SU-DHL-6 (cell line): ENCODE results near the gene EMX1.

Source experiments
- H2AFZ ChIP-seq: fragments of 200-600 bp; sonication (generic); 2 replicates; pipeline ENCODE4 v1.6.1; 2014; ENCODE audit warnings: low read depth, mild to moderate bottlenecking, moderate library complexity, mixed read lengths, antibody characterized with exemption, low read length; ENCODE audit not compliant: severe bottlenecking
- H3F3A ChIP-seq: fragments of 200-600 bp; shearing (Covaris generic); 2 replicates; pipeline ENCODE4 v1.6.0; 2016; ENCODE audit warnings: antibody characterized with exemption, mild to moderate bottlenecking; ENCODE audit not compliant: insufficient read depth
- H3K27ac ChIP-seq: fragments of 200-600 bp; sonication (generic); 2 replicates; pipeline ENCODE4 v1.5.1; 2016; ENCODE audit warnings: low read depth, mild to moderate bottlenecking, low read length, moderate library complexity, mixed read lengths
- H3K27me3 ChIP-seq: fragments of 200-600 bp; sonication (generic), shearing (Covaris generic); 2 replicates; pipeline ENCODE4 v1.6.0; 2014; ENCODE audit warnings: mild to moderate bottlenecking, low read length
- H3K36me3 ChIP-seq: fragments of 200-600 bp; sonication (generic); 2 replicates; pipeline ENCODE4 v1.6.1; 2014; ENCODE audit warnings: mild to moderate bottlenecking, low read length, mixed read lengths
- H3K4me2 ChIP-seq: fragments of 300-600, 200-600 bp; shearing (Covaris generic), sonication (generic); 2 replicates; pipeline ENCODE4 v1.6.0; 2014; ENCODE audit warnings: low read length, low read depth, mild to moderate bottlenecking; ENCODE audit not compliant: poor library complexity, severe bottlenecking
- H3K4me3 ChIP-seq: fragments of 200-600 bp; sonication (generic); 2 replicates; pipeline ENCODE4 v1.5.1; 2014; ENCODE audit warnings: antibody characterized with exemption, low read length, mild to moderate bottlenecking, mixed read lengths; ENCODE audit not compliant: insufficient read depth, poor library complexity, severe bottlenecking
- H3K79me2 ChIP-seq: fragments of 200-600 bp; sonication (generic); 2 replicates; pipeline ENCODE4 v1.6.1; 2014; ENCODE audit warnings: mild to moderate bottlenecking, low read length, moderate library complexity; ENCODE audit not compliant: insufficient read depth
- H3K9ac ChIP-seq: fragments of 200-600 bp; sonication (generic); 2 replicates; pipeline ENCODE4 v1.7.0; 2014; ENCODE audit warnings: mild to moderate bottlenecking, low read length
- H3K9me2 ChIP-seq: fragments of 200-600 bp; sonication (generic); replicated peaks from 2 replicates; pipeline ENCODE4 v1.6.1; 2014; ENCODE audit warnings: low read length; ENCODE audit not compliant: insufficient read depth
- H3K9me3 ChIP-seq: fragments of 200-600 bp; sonication (generic); 2 replicates; pipeline ENCODE4 v1.6.1; 2014; ENCODE audit warnings: low read length, mixed read lengths; ENCODE audit not compliant: insufficient read depth
- H4K20me1 ChIP-seq: fragments of 200-600 bp; sonication (generic); 2 replicates; pipeline ENCODE4 v1.6.1; 2014; ENCODE audit warnings: low read depth, mild to moderate bottlenecking, antibody characterized with exemption, low read length, moderate library complexity, mixed read lengths
- EZH2phosphoT487 ChIP-seq: fragments of 200-600 bp; sonication (generic), shearing (Covaris generic); conservative IDR thresholded peaks from 2 replicates; pipeline ENCODE4 v1.6.1; 2018; ENCODE audit warnings: mild to moderate bottlenecking, antibody characterized with exemption, low read length, moderate library complexity, mixed read lengths
- TF ChIP-seq, protein P1 (sequence below): fragments of 200-600 bp; sonication (generic); IDR thresholded peaks from one replicate; pipeline ENCODE4 v1.5.1; 2017; ENCODE audit warnings: antibody characterized with exemption, mild to moderate bottlenecking, low read length, moderate library complexity; ENCODE audit not compliant: insufficient read depth, poor library complexity, severe bottlenecking

Gene EMX1

DNA sequence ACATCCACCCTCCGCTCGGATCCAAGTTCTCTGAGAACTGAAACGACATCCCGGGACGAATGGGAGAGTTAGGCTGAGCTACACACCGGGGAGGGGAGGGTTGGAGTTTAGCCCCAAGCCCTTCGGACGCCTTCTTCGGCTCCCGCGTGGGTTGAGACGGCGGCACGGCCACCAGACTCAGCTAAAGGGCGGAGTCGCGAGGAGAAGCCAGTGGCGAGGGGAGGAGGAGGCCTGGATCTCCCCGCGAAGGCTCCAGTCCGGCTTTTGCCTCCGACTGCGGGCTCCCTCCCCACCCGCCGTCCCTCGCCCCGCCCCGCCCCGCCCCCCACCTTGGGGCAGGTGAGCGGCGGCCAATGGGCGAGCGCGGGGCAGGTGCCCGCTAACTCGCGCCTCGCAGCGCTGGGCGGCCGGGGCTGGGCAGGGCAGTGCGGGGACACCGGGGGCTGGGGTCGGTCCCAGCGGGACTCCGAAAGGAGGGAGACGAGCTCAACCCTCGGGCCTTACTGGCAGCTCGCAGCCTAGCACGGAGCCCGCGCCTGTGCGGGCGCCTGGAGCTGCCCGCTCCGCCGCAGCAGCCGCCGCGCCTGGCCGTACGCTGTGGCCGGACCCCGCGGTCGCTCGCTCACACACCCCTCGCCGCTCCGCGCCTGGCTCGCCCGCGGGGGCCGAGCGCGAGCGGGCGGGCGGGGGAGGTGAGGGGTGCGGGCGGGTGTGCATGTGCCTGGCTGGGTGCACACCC is at the start of gene EMX1:
TSS of gene EMX1 (plus strand) at position 382 of the 739 bp plus-strand sequence. CDS start at position 716, 334 bp downstream.
- no peak within 1 kb of the TSS for H3K9ac ChIP-seq
- H3K36me3 ChIP-seq: no peaks in the 10 kb centered on the region
- H2AFZ ChIP-seq: no peak within 1 kb of the TSS
- H3F3A ChIP-seq: no peaks in the 10 kb centered on the region
- H3K27ac ChIP-seq: no peak within 1 kb of the TSS
- TF ChIP-seq, protein P1, sequence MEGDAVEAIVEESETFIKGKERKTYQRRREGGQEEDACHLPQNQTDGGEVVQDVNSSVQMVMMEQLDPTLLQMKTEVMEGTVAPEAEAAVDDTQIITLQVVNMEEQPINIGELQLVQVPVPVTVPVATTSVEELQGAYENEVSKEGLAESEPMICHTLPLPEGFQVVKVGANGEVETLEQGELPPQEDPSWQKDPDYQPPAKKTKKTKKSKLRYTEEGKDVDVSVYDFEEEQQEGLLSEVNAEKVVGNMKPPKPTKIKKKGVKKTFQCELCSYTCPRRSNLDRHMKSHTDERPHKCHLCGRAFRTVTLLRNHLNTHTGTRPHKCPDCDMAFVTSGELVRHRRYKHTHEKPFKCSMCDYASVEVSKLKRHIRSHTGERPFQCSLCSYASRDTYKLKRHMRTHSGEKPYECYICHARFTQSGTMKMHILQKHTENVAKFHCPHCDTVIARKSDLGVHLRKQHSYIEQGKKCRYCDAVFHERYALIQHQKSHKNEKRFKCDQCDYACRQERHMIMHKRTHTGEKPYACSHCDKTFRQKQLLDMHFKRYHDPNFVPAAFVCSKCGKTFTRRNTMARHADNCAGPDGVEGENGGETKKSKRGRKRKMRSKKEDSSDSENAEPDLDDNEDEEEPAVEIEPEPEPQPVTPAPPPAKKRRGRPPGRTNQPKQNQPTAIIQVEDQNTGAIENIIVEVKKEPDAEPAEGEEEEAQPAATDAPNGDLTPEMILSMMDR: no peak
- no peak for TF ChIP-seq EZH2phosphoT487
- H3K9me2 ChIP-seq: no peaks in the 10 kb centered on the region
- H4K20me1 ChIP-seq: no peaks in the 10 kb centered on the region
- H3K4me2 ChIP-seq: peak within 1 kb of the TSS; percentile 19
- no peaks in the 10 kb centered on the region for H3K79me2 ChIP-seq
- no peak within 1 kb of the TSS for H3K4me3 ChIP-seq
- no peaks in the 10 kb centered on the region for H3K9me3 ChIP-seq
- no peaks in the 10 kb centered on the region for H3K27me3 ChIP-seq

DNA sequence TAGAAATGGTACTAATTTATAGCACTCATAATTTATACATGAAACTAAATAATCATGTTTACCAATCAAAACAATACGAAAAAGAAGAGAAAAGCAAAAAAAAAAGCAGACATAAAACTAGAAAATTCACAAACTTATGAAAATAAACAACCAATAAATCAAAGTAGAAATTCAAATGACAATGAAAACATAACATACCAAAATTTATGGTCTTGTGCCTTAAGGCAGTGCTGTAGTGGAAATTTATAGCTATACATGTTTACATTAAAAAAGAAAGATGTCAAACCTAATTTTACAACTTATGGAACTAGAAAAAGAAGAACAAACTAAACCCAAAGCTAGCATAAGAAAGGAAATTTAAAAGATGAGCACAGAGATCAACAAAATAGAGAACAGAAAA is 46.3 kb upstream of the EMX1 start:
- H3K27ac ChIP-seq: no peak overlapping the region
- no peaks in the 10 kb centered on the region for H3K79me2 ChIP-seq
- no peak overlapping the region for H3K9ac ChIP-seq
- H3K36me3 ChIP-seq: no peaks in the 10 kb centered on the region
- H3K9me2 ChIP-seq: no peaks in the 10 kb centered on the region
- TF ChIP-seq, protein P1: no peak
- TF ChIP-seq EZH2phosphoT487: no peak
- H3K4me2 ChIP-seq: no peak overlapping the region
- H3F3A ChIP-seq: no peaks in the 10 kb centered on the region
- H4K20me1 ChIP-seq: no peaks in the 10 kb centered on the region
- H3K9me3 ChIP-seq: no peaks in the 10 kb centered on the region
- no peaks in the 10 kb centered on the region for H3K27me3 ChIP-seq
- no peak overlapping the region for H2AFZ ChIP-seq
- H3K4me3 ChIP-seq: no peak overlapping the region

DNA sequence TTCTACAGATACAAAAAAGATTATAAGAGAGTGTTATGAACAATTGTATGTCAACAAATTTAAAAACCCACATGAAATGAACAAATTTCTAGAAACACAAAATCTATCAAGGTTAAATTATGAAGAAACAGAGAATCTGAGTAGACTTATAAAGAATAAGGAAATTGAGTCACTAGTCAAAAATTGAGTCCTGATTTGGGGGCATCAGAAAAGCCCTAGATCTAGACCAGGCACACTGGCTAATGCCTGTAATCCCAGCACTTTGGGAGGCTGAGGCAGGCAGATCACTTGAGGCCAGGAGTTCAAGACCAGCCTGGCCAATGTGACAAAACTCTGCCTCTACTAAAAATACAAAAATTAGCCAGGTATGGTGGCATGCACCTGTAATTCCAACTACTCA is 45.4 kb upstream of the EMX1 start:
- no peaks in the 10 kb centered on the region for H3K9me3 ChIP-seq
- TF ChIP-seq, protein P1: no peak
- no peak for TF ChIP-seq EZH2phosphoT487
- no peak overlapping the region for H3K4me3 ChIP-seq

More for the DNA sequence above, 45.4 kb upstream of the EMX1 start:
- H3K27me3 ChIP-seq: no peaks in the 10 kb centered on the region
- no peak overlapping the region for H3K27ac ChIP-seq
- no peaks in the 10 kb centered on the region for H3K36me3 ChIP-seq
- no peak overlapping the region for H2AFZ ChIP-seq
- no peaks in the 10 kb centered on the region for H3K9me2 ChIP-seq
- H3K79me2 ChIP-seq: no peaks in the 10 kb centered on the region
- no peak overlapping the region for H3K9ac ChIP-seq
- H3K4me2 ChIP-seq: no peak overlapping the region
- H4K20me1 ChIP-seq: no peaks in the 10 kb centered on the region
- no peaks in the 10 kb centered on the region for H3F3A ChIP-seq
